H1 (cell line): ENCODE data around the gene QRSL1. TPM values are rescaled to one million over a fixed set of nuclear protein-coding genes. Genes with fewer than 3 reads are reported as not detected.

ENCODE experiments used
- CTCF ChIA-PET: fragments of 300-600 bp; sonication (Branson Sonifier 250); formaldehyde crosslinking; loops from one replicate; lab custom pipeline; 2021; ENCODE audit not compliant: partially characterized antibody; lab: Charles Lee
- POLR2A ChIA-PET: fragments of 300-600 bp; sonication (Branson Sonifier 250); formaldehyde crosslinking; loops from one replicate; lab custom pipeline; 2021; ENCODE audit warnings: inconsistent platforms; ENCODE audit not compliant: partially characterized antibody; lab: Charles Lee
- DNase-seq, 2 experiments: peaks; one replicate each; pipeline versions ENCODE4 v3.0.0 to v3.0.0-alpha.2; 2010 to 2022; ENCODE audit warnings: low spot score in 2 of 2, low read depth in 1 of 2, mixed read lengths in 1 of 2
- FAIRE-seq: peaks from 2 replicates; lab custom pipeline; 2011; peaks lifted over from hg19 to GRCh38; lab: Jason Lieb, UNC
- H2AFZ ChIP-seq: 2 replicates; pipeline ENCODE4 v1.8.1; 2012; ENCODE audit warnings: low read length, inconsistent platforms
- H2AK5ac ChIP-seq: 2 replicates; pipeline ENCODE4 v1.6.1; 2013; ENCODE audit warnings: low read depth, low read length
- H2BK120ac ChIP-seq: replicated peaks from 2 replicates; pipeline ENCODE3; 2013; ENCODE audit warnings: low read depth, low read length, inconsistent platforms
- H2BK12ac ChIP-seq: 2 replicates; pipeline ENCODE4 v1.6.1; 2013; ENCODE audit warnings: low read depth, low read length
- H2BK15ac ChIP-seq: 2 replicates; pipeline ENCODE4 v1.6.1; 2013; ENCODE audit warnings: low read length
- H2BK20ac ChIP-seq: 2 replicates; pipeline ENCODE4 v1.6.1; 2013; ENCODE audit warnings: low read length
- H2BK5ac ChIP-seq: 2 replicates; pipeline ENCODE4 v1.6.1; 2013; ENCODE audit warnings: low read depth, low read length
- H3K14ac ChIP-seq: 2 replicates; pipeline ENCODE4 v1.6.1; 2013; ENCODE audit warnings: inconsistent platforms; ENCODE audit not compliant: insufficient read length
- H3K18ac ChIP-seq: 2 replicates; pipeline ENCODE4 v1.6.1; 2013; ENCODE audit warnings: low read length; ENCODE audit errors: extremely low read depth
- H3K23ac ChIP-seq: 2 replicates; pipeline ENCODE4 v1.6.1; 2013; ENCODE audit warnings: inconsistent platforms; ENCODE audit not compliant: insufficient read length
- H3K23me2 ChIP-seq: 2 replicates; pipeline ENCODE4 v1.6.1; 2013; ENCODE audit warnings: low read depth, low read length
- H3K27ac ChIP-seq: 2 replicates; pipeline ENCODE4 v1.6.1; 2011; ENCODE audit warnings: low read depth, low read length, inconsistent platforms
- H3K27me3 ChIP-seq, 4 experiments: replicated peaks in 1 of 4; 1 replicate in 1 of 4; 2 replicates in 3 of 4; pipeline versions ENCODE4 v1.6.1 to v1.8.1; 2011 to 2013; ENCODE audit warnings: low read length in 3 of 4, mild to moderate bottlenecking in 3 of 4, inconsistent platforms in 2 of 4, mixed read lengths in 2 of 4, moderate library complexity in 1 of 4; ENCODE audit not compliant: control insufficient read depth in 3 of 4, insufficient read depth in 3 of 4; ENCODE audit errors: extremely low read depth in 1 of 4
- H3K36me3 ChIP-seq, 4 experiments: 2 replicates each; pipeline versions ENCODE4 v1.6.1 to v1.8.1; 2011 to 2013; ENCODE audit warnings: mild to moderate bottlenecking in 4 of 4, low read length in 3 of 4, moderate library complexity in 2 of 4, control low read depth in 1 of 4, inconsistent platforms in 1 of 4; ENCODE audit not compliant: insufficient read depth in 4 of 4, control insufficient read depth in 2 of 4
- H3K4ac ChIP-seq: replicated peaks from 2 replicates; pipeline ENCODE3; 2013; ENCODE audit warnings: low read length, low read depth, mixed read lengths, inconsistent platforms; ENCODE audit not compliant: insufficient read length
- H3K4me1 ChIP-seq, 4 experiments: replicated peaks in 1 of 4; 1 replicate in 1 of 4; 2 replicates in 3 of 4; pipeline versions ENCODE4 v1.6.1 to v1.8.1; 2011 to 2013; ENCODE audit warnings: low read length in 3 of 4, inconsistent platforms in 2 of 4, mixed read lengths in 1 of 4; ENCODE audit not compliant: insufficient read depth in 4 of 4, control insufficient read depth in 3 of 4
- H3K4me2 ChIP-seq, 2 experiments: 2 replicates each; pipeline versions ENCODE4 v1.6.1 to v1.8.1; 2011 to 2013; ENCODE audit warnings: low read depth in 2 of 2, low read length in 2 of 2, control low read depth in 1 of 2, inconsistent platforms in 1 of 2, mild to moderate bottlenecking in 1 of 2; ENCODE audit not compliant: insufficient read depth in 1 of 2
- H3K4me3 ChIP-seq, 4 experiments: fragments of 200-600, 300-600 bp in 1 of 4; sonication (generic), shearing (Covaris generic), sonication (Bioruptor Twin) in 1 of 4; 2 replicates each; pipeline versions ENCODE4 v1.5.1 to v1.8.1; 2011 to 2016; ENCODE audit warnings: low read length in 4 of 4, low read depth in 3 of 4, control low read depth in 2 of 4, inconsistent platforms in 2 of 4, mild to moderate bottlenecking in 2 of 4, mixed read lengths in 1 of 4, moderate library complexity in 1 of 4; ENCODE audit not compliant: insufficient read depth in 2 of 4; ENCODE audit errors: extremely low read depth in 1 of 4
- H3K56ac ChIP-seq: replicated peaks from 2 replicates; pipeline ENCODE3; 2013; ENCODE audit warnings: low read depth, mild to moderate bottlenecking, mixed read lengths, low read length, inconsistent platforms; ENCODE audit not compliant: insufficient read length
- H3K79me1 ChIP-seq: 2 replicates; pipeline ENCODE4 v1.6.1; 2013; ENCODE audit warnings: low read depth, low read length, control low read depth
- H3K79me2 ChIP-seq, 2 experiments: 2 replicates each; pipeline versions ENCODE4 v1.6.1 to v1.8.1; 2012 to 2013; ENCODE audit warnings: low read length in 2 of 2, mild to moderate bottlenecking in 2 of 2, inconsistent platforms in 1 of 2; ENCODE audit not compliant: insufficient read depth in 2 of 2, control insufficient read depth in 1 of 2
- H3K9ac ChIP-seq, 4 experiments: replicated peaks in 1 of 4; 1 replicate in 1 of 4; 2 replicates in 3 of 4; pipeline versions ENCODE4 v1.6.1 to v1.8.1; 2011 to 2013; ENCODE audit warnings: low read depth in 3 of 4, low read length in 3 of 4, control low read depth in 2 of 4, mild to moderate bottlenecking in 2 of 4, moderate library complexity in 2 of 4, inconsistent platforms in 1 of 4; ENCODE audit errors: extremely low read depth in 1 of 4
- H3K9me3 ChIP-seq, 2 experiments: 2 replicates each; pipeline versions ENCODE4 v1.6.1 to v1.8.1; 2012 to 2013; ENCODE audit warnings: mild to moderate bottlenecking in 2 of 2, moderate library complexity in 2 of 2, control low read depth in 1 of 2, inconsistent platforms in 1 of 2, low read depth in 1 of 2, low read length in 1 of 2, mixed read lengths in 1 of 2; ENCODE audit not compliant: insufficient read depth in 2 of 2
- H4K20me1 ChIP-seq, 2 experiments: replicated peaks in 1 of 2; 2 replicates each; pipeline versions ENCODE3 to v1.8.1; 2011 to 2013; ENCODE audit warnings: inconsistent platforms in 2 of 2, low read length in 2 of 2, mild to moderate bottlenecking in 1 of 2; ENCODE audit not compliant: insufficient read depth in 2 of 2, control insufficient read depth in 1 of 2
- H4K5ac ChIP-seq: 2 replicates; pipeline ENCODE4 v1.6.1; 2013; ENCODE audit warnings: low read length, low read depth, mixed read lengths, inconsistent platforms; ENCODE audit not compliant: insufficient read length
- H4K8ac ChIP-seq: 2 replicates; pipeline ENCODE4 v1.8.0; 2013; ENCODE audit warnings: mild to moderate bottlenecking, moderate library complexity, low read length, inconsistent platforms; ENCODE audit not compliant: insufficient read depth; ENCODE audit errors: extremely low read depth
- H4K91ac ChIP-seq: replicated peaks from 2 replicates; pipeline ENCODE3; 2013; ENCODE audit warnings: low read length, mixed read lengths, inconsistent platforms; ENCODE audit not compliant: insufficient read length
- PHF8 ChIP-seq: fragments of 200-600 bp; sonication (generic); conservative IDR thresholded peaks from 2 replicates; pipeline ENCODE4 v1.7.1; 2012; ENCODE audit warnings: low read depth, mild to moderate bottlenecking, inconsistent platforms, low read length, moderate library complexity
- RBBP5 ChIP-seq: IDR thresholded peaks from 2 replicates; pipeline ENCODE4 v1.7.1; 2012; ENCODE audit warnings: low read depth, mild to moderate bottlenecking, inconsistent platforms, low read length, moderate library complexity, borderline replicate concordance
- SIRT6 ChIP-seq: IDR thresholded peaks from one replicate; pipeline ENCODE4 v1.7.1; 2012; ENCODE audit warnings: low read length, inconsistent platforms
- TAF1 ChIP-seq: IDR thresholded peaks from 2 replicates; pipeline ENCODE4 v1.6.1; 2011; ENCODE audit warnings: mild to moderate bottlenecking, low read depth, low read length
- WGBS, 2 experiments: shearing (Covaris generic) in 1 of 2; methylation state at CpG; one replicate each; pipeline versions ENCODE4 v1.1.6 to v1.1.7; 2013 to 2015; ENCODE audit warnings: low lambda C conversion rate in 2 of 2, mixed read lengths in 2 of 2, inconsistent platforms in 1 of 2, low coverage in 1 of 2, missing lambda C conversion rate in 1 of 2; ENCODE audit not compliant: insufficient replicate concordance in 2 of 2, insufficient coverage in 1 of 2, insufficient read length in 1 of 2; ENCODE audit errors: extremely low coverage in 1 of 2, missing lambda C conversion rate in 1 of 2; 5-methylcytosine and 5-hydroxymethylcytosine counted together
- polyA plus RNA-seq, 7 experiments: library from polyadenylated mRNA; depleted of rRNA in 3 of 7; stranded (reverse) in 5 of 7; unstranded in 2 of 7; fragments of >200 nt in 5 of 7; fragments of 200-250 nt in 2 of 7; gene quantifications; 1 replicate in 5 of 7; 2 replicates in 1 of 7; 4 replicates in 1 of 7; pipeline versions ENCODE4 v1.2.1 to v1.2.3, GENCODE V29; 2011 to 2013; ENCODE audit warnings: missing spikeins in 2 of 7, mixed read lengths in 2 of 7
- total RNA-seq: library from RNA; stranded (reverse); fragmentation: NEBNext Ultra II Directional; extraction: Animal tissue kit (Norgen Biotek cat#: 25700); gene quantifications from 2 replicates; pipeline ENCODE4 v1.2.1, GENCODE V29; 2021

QRSL1 gene
- total and polyA plus RNA-seq, 2 of the 8 experiments (the other 6 are each of a cell fraction or from before 2014, with no cell fraction given) = 7.8 to 22.2 TPM

- Histone ChIP-seq H3K56ac (no peak overlapping the region), H2BK12ac (no peak overlapping the region), H3K23me2 (no peaks in the 10 kb centered on the region), H2BK5ac (no peak overlapping the region), H3K4ac (no peak overlapping the region), H4K91ac (no peak overlapping the region), H2BK20ac (no peak overlapping the region), H3K4me1 (no peaks in the 10 kb centered on the region), H2BK15ac (no peak overlapping the region), H3K18ac (no peak overlapping the region), H2AK5ac (no peak overlapping the region), H3K79me1 (peaks cover 4% of the 10 kb centered on the region; the same call in 1 of the 2 replicates), H4K20me1 (peaks cover 0 to 1% of the 10 kb centered on the region in 2 experiments), H2BK120ac (no peak overlapping the region), H4K5ac (no peak overlapping the region), H3K9me3 (no peaks in the 10 kb centered on the region), H3K4me3 (no peak overlapping the region), H3K4me2 (no peak overlapping the region), H3K79me2 (peaks cover under 1 to 29% of the 10 kb centered on the region in 2 experiments; a peak in 3 of 4 replicates), H2AFZ (no peak overlapping the region)
- FAIRE-seq (no peak), DNase-seq (no peak)
- WGBS, 2 experiments = 88% methylated on average over 4 of the region's 4 CpGs; no CpG with 5 or more reads in 1 of the 2 experiments
- TF ChIP-seq RBBP5 (no peak), PHF8 (no peak), SIRT6 (no peak), TAF1 (no peak)
- TF ChIP-seq, all 59 proteins: peak for 0
- Histone ChIP-seq H3K36me3 (peaks cover 2 to 52% (median 20%) of the 10 kb centered on the region in 4 experiments; a peak in 7 of 8 replicates), H3K23ac (no peak overlapping the region), H3K27me3 (no peaks in the 10 kb centered on the region), H3K14ac (no peak overlapping the region), H4K8ac (no peak overlapping the region), H3K9ac (no peak overlapping the region), H3K27ac (no peak overlapping the region)
- ChIA-PET CTCF (interaction anchor here (1.0 kb wide), 1 partner anchor 34 kb away, joined by 3 read pairs; no protein-coding TSS in a partner anchor), POLR2A (no interaction called here)
These were observed 13.1 kb downstream of the QRSL1 start for GRCh38 chr6:106642476-106642875.
